SK-N-MC (cell line): Measurements from ENCODE around the gene PAPSS1.

Experiments
- EZH2 ChIP-seq: fragments of 200-600 bp; sonication (generic); IDR thresholded peaks from one replicate; pipeline ENCODE4 v1.6.1; 2017; ENCODE audit warnings: antibody characterized with exemption
- FOXP2 ChIP-seq: optimal IDR thresholded peaks from 2 replicates; pipeline ENCODE3; 2011; ENCODE audit warnings: mild to moderate bottlenecking, moderate library complexity; ENCODE audit not compliant: insufficient read depth; ENCODE audit errors: extremely low read length, control extremely low read depth
- POLR2AphosphoS5 ChIP-seq: IDR thresholded peaks from 2 replicates; pipeline ENCODE4 v1.6.1; 2012; ENCODE audit warnings: mild to moderate bottlenecking, low read depth, low read length, borderline replicate concordance

GRCh38 chr4:107624024-107624423 is 96.0 kb downstream of the PAPSS1 start:
- no peak for TF ChIP-seq POLR2AphosphoS5
- TF ChIP-seq EZH2, result no peak
- no peak for TF ChIP-seq FOXP2
